Caco-2 (cell line): Measurements from ENCODE around the gene CATSPERD. TPM values are rescaled to one million over a fixed set of nuclear protein-coding genes. Genes with fewer than 3 reads are reported as not detected.
A peak's percentile ranks its signal among the peaks of the same experiment; 100 is the strongest.

Source experiments
- BruUV-seq: library from RNA; stranded (reverse); fragments of 400-500 nt; replicated peaks from 2 replicates; lab custom pipeline; 2021; lab: Mats Ljungman, UMichigan
- CTCF ChIA-PET: fragments of 300-600 bp; sonication (Branson Sonifier 250); formaldehyde crosslinking; loops from one replicate; lab custom pipeline; 2022; ENCODE audit warnings: antibody characterized with exemption; lab: Charles Lee
- POLR2A ChIA-PET: fragments of 300-600 bp; sonication (Branson Sonifier 250); formaldehyde crosslinking; loops from one replicate; lab custom pipeline; 2022; ENCODE audit warnings: antibody characterized with exemption; lab: Charles Lee
- DNase-seq, 2 experiments: peaks; one replicate each; pipeline versions ENCODE4 v3.0.0 to v3.0.0-alpha.2; 2020 to 2022
- H3K27me3 ChIP-seq: replicated peaks from 2 replicates; pipeline ENCODE4 v1.6.0; 2011; ENCODE audit warnings: low read length; ENCODE audit not compliant: control insufficient read depth, insufficient read depth
- H3K36me3 ChIP-seq: 2 replicates; pipeline ENCODE4 v1.5.1; 2011; ENCODE audit warnings: low read length; ENCODE audit not compliant: control insufficient read depth, insufficient read depth
- H3K4me1 ChIP-seq: fragments of 250-450 bp; sonication (Bioruptor Pico); 2 replicates; pipeline ENCODE4 v1.5.1; 2020; ENCODE audit warnings: mild to moderate bottlenecking
- H3K4me3 ChIP-seq: 2 replicates; pipeline ENCODE4 v1.5.1; 2011; ENCODE audit warnings: low read depth, mild to moderate bottlenecking, control low read depth, low read length
- H3K9me3 ChIP-seq: fragments of 250-450 bp; sonication (Bioruptor Pico); 2 replicates; pipeline ENCODE4 v1.5.1; 2020; ENCODE audit warnings: mild to moderate bottlenecking, moderate library complexity
- H3K27ac Mint-ChIP-seq: one replicate; pipeline ENCODE4 v1.8.0; 2022; ENCODE audit warnings: mixed read lengths; ENCODE audit not compliant: unreplicated experiment
- H3K27me3 Mint-ChIP-seq: one replicate; pipeline ENCODE4 v1.8.0; 2022; ENCODE audit warnings: mixed read lengths; ENCODE audit not compliant: insufficient read depth, unreplicated experiment
- H3K36me3 Mint-ChIP-seq: one replicate; pipeline ENCODE4 v1.8.0; 2022; ENCODE audit warnings: mild to moderate bottlenecking, mixed read lengths; ENCODE audit not compliant: insufficient read depth, unreplicated experiment
- H3K4me1 Mint-ChIP-seq: one replicate; pipeline ENCODE4 v1.8.0; 2022; ENCODE audit warnings: low read depth, mixed read lengths; ENCODE audit not compliant: unreplicated experiment
- H3K4me3 Mint-ChIP-seq: one replicate; pipeline ENCODE4 v1.8.0; 2022; ENCODE audit warnings: mild to moderate bottlenecking, moderate library complexity, mixed read lengths; ENCODE audit not compliant: unreplicated experiment
- H3K9me3 Mint-ChIP-seq: one replicate; pipeline ENCODE4 v1.8.0; 2022; ENCODE audit warnings: mixed read lengths; ENCODE audit not compliant: unreplicated experiment
- CTCF ChIP-seq, 2 experiments: fragments of 200-600 bp in 1 of 2; IDR thresholded peaks; 1 replicate in 1 of 2; 2 replicates in 1 of 2; pipeline versions ENCODE4 v1.5.1 to v1.8.0; 2011 to 2022; ENCODE audit warnings: antibody characterized with exemption in 1 of 2, control low read depth in 1 of 2, inconsistent platforms in 1 of 2, low read depth in 1 of 2, low read length in 1 of 2, mild to moderate bottlenecking in 1 of 2, moderate library complexity in 1 of 2; ENCODE audit not compliant: insufficient read depth in 1 of 2, severe bottlenecking in 1 of 2, unreplicated experiment in 1 of 2
- intact Hi-C: fragments of 100-400 bp; cut with micrococcal nuclease; formaldehyde crosslinking; loops from one replicate; pipeline ENCODE4 v1.10.0; 2022; ENCODE audit not compliant: unreplicated experiment
- total RNA-seq: library from RNA; stranded (reverse); gene quantifications from 2 replicates; pipeline ENCODE4 v1.2.3, GENCODE V29; 2022

The CATSPERD gene
- total RNA-seq, 1 experiment from 2014 or later = not detected

DNA sequence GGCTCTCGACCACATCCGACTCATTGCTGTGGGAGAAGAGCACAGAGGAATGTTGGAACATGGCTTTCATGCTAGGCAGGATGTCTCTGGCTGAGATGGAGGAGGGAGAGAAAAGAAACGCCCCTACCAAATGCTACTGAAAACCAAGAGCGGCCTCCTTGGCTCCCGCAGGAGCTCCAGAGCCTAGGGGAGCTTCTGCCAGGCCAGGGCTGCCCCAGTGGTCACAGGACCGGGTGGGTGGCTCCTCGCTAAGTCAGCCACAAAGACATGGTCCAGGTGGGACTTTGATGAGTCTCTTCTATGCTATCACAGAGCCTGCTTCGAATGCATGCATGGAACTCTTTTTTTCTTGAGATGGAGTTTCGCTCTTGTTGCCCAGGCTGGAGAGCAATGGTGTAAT is 7.2 kb upstream of the CATSPERD start:
- peaks cover 93% of the 10 kb centered on the region for H3K36me3 Mint-ChIP-seq
- H3K4me1 ChIP-seq = no peaks in the 10 kb centered on the region
- no peak for TF ChIP-seq CTCF (IDR thresholded peaks at IDR 0.05; ENCODE audit: insufficient read depth in 1 of 2, low read depth in 1 of 2, low read length in 1 of 2, severe bottlenecking in 1 of 2, unreplicated experiment in 1 of 2)

GRCh38 chr19:5714816-5715215 is 5.6 kb upstream of the CATSPERD start:
- DNase-seq = no peak
- Mint-ChIP-seq H3K9me3 (no peaks in the 10 kb centered on the region), H3K27me3 (no peaks in the 10 kb centered on the region), H3K27ac (no peak overlapping the region), H3K4me3 (no peak overlapping the region), H3K4me1 (no peaks in the 10 kb centered on the region), H3K36me3 (peaks cover 93% of the 10 kb centered on the region)
- Histone ChIP-seq H3K4me1 (no peaks in the 10 kb centered on the region), H3K36me3 (peaks cover 5% of the 10 kb centered on the region; the same call in 1 of the 2 replicates), H3K4me3 (no peak overlapping the region), H3K27me3 (no peaks in the 10 kb centered on the region), H3K9me3 (no peaks in the 10 kb centered on the region)
- intact Hi-C loops = no loop called here
- ChIA-PET CTCF (no interaction called here), POLR2A (interaction anchor here (0.6 kb wide), 1 partner anchor 25 kb away, joined by 3 read pairs; no protein-coding TSS in a partner anchor)
- no TSS peak for BruUV-seq
- TF ChIP-seq CTCF (IDR thresholded peaks at IDR 0.05; ENCODE audit: insufficient read depth in 1 of 2, low read depth in 1 of 2, low read length in 1 of 2, severe bottlenecking in 1 of 2, unreplicated experiment in 1 of 2) = no peak

More for the DNA sequence above, 7.2 kb upstream of the CATSPERD start:
- ChIA-PET POLR2A (no interaction called here), CTCF (no interaction called here)
- peaks cover 5% of the 10 kb centered on the region; the same call in 1 of the 2 replicates for H3K36me3 ChIP-seq
- Mint-ChIP-seq H3K4me3 (no peak overlapping the region), H3K27me3 (no peaks in the 10 kb centered on the region), H3K27ac (no peak overlapping the region), H3K9me3 (no peaks in the 10 kb centered on the region), H3K4me1 (no peaks in the 10 kb centered on the region)
- DNase-seq = no peak
- intact Hi-C loops = no loop called here
- no peak overlapping the region for H3K4me3 ChIP-seq
- H3K9me3 ChIP-seq = no peaks in the 10 kb centered on the region
- no TSS peak for BruUV-seq
- H3K27me3 ChIP-seq = no peaks in the 10 kb centered on the region

DNA sequence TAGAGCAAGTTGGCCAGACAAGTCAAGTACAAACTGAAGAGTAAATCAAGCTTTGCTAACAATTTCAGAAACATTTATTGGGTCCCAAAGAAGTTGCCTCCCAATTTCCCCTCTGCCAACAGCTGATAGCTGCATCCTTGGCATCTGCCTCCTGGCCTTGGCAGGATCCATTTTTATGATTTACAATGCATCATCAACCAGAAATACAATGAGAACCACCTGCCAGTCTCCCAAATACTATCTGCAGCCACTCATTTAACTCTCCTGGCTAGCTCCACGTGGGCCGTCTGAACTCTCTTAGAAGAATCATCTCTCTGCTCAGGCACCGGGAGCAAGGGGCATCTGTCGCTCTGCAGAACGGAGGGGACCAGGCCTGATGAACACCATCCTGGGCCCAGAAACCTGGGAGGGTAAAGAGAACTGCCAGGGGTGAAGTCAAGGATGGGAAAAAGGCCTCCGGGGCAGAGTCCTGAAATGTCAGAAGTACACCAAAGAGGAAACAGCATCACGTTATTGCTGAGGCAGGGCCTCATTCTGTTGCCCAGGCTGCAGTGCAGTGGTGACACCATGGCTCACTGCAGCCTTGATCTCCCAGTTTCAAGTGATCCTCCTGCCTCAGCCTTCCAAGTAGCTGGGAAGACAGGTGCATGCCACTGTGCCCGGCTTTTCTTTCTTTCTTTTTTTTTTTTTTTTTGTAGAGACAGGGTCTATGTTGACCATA is 3.1 kb upstream of the CATSPERD start:
- Mint-ChIP-seq H3K4me1 (no peaks in the 10 kb centered on the region), H3K9me3 (no peaks in the 10 kb centered on the region), H3K4me3 (no peak overlapping the region), H3K36me3 (peaks cover 77% of the 10 kb centered on the region), H3K27me3 (no peaks in the 10 kb centered on the region), H3K27ac (peak overlapping the region; percentile 93)
- H3K4me3 ChIP-seq = no peak overlapping the region
- intact Hi-C loops = no loop called here
- no TSS peak for BruUV-seq
- no peaks in the 10 kb centered on the region for H3K9me3 ChIP-seq
- H3K36me3 ChIP-seq = peaks cover 1% of the 10 kb centered on the region; the same call in 1 of the 2 replicates
- no peaks in the 10 kb centered on the region for H3K27me3 ChIP-seq
- no peak for TF ChIP-seq CTCF (IDR thresholded peaks at IDR 0.05; ENCODE audit: insufficient read depth in 1 of 2, low read depth in 1 of 2, low read length in 1 of 2, severe bottlenecking in 1 of 2, unreplicated experiment in 1 of 2)
- ChIA-PET POLR2A (interaction anchor here (0.7 kb wide), 1 partner anchor 62 kb away, joined by 14 read pairs; no protein-coding TSS in a partner anchor), CTCF (no interaction called here)
- H3K4me1 ChIP-seq = no peaks in the 10 kb centered on the region
- DNase-seq = no peak
